Lower leg skin (tissue), 4 donors: ENCODE data around the gene RESP18. TPM values are rescaled to one million over a fixed set of nuclear protein-coding genes. Genes with fewer than 3 reads are reported as not detected.

Experiments
- DNase-seq, 2 donors: peaks; one replicate each; pipeline ENCODE4 v3.0.0-alpha.2; 2019; ENCODE audit warnings: low spot score in 2 of 2
- H3K4me3 ChIP-seq: fragments of 200-600 bp; sonication (generic); 2 replicates; pipeline ENCODE4 v1.5.1; 2017; ENCODE audit warnings: mild to moderate bottlenecking, low read depth; ENCODE audit not compliant: poor library complexity, severe bottlenecking
- POLR2A ChIP-seq, 2 donors: fragments of 450-650 bp; IDR thresholded peaks; one replicate each; pipeline ENCODE4 v1.6.1; 2016 to 2017; ENCODE audit warnings: antibody characterized with exemption in 2 of 2, mild to moderate bottlenecking in 1 of 2, moderate library complexity in 1 of 2
- WGBS, 2 donors: methylation state at CpG; one replicate each; pipeline ENCODE4 v1.1.5; 2018; 5-methylcytosine and 5-hydroxymethylcytosine counted together
- intact Hi-C: fragments of 100-400 bp; cut with DNase I; formaldehyde crosslinking; loops from one replicate; pipeline ENCODE4 v1.15.0; 2023; ENCODE audit warnings: low total_unique reads
- total RNA-seq, 4 donors: library from RNA; depleted of rRNA; stranded (reverse); fragments of >200 nt; gene quantifications; one replicate each; pipeline ENCODE4 v1.1.0, GENCODE V29; 2016
- TF ChIP-seq, protein P1 (sequence below), 3 donors: fragments of 450-650 bp; IDR thresholded peaks; one replicate each; pipeline ENCODE4 v1.5.1; 2016; ENCODE audit warnings: antibody characterized with exemption in 3 of 3, mild to moderate bottlenecking in 3 of 3, moderate library complexity in 2 of 3

Gene RESP18
- total RNA-seq, 4 donors from 2014 or later = not detected

DNA sequence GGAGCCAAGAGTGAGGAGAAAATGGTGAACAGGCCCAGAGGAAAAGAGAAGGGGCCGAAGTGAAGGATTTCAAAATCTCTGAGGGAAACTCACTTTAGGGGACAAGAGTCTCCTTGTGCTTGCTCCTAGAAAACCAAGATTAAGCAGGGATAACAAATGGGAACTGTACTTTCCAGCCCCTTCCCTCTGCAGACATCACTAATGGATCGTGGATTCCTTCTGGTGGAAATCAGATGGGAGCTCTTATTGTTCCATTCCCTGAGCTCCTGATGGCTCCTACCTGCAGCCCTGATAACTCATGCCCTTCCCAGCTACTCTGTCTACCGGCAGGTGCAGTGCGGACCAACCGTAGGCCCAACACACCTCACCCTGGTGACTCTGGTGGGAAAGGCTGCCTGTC, 20.6 kb upstream of the RESP18 start:
- no peak for DNase-seq
- no peak for TF ChIP-seq POLR2A (IDR thresholded peaks at IDR 0.05)
- TF ChIP-seq, protein P1, sequence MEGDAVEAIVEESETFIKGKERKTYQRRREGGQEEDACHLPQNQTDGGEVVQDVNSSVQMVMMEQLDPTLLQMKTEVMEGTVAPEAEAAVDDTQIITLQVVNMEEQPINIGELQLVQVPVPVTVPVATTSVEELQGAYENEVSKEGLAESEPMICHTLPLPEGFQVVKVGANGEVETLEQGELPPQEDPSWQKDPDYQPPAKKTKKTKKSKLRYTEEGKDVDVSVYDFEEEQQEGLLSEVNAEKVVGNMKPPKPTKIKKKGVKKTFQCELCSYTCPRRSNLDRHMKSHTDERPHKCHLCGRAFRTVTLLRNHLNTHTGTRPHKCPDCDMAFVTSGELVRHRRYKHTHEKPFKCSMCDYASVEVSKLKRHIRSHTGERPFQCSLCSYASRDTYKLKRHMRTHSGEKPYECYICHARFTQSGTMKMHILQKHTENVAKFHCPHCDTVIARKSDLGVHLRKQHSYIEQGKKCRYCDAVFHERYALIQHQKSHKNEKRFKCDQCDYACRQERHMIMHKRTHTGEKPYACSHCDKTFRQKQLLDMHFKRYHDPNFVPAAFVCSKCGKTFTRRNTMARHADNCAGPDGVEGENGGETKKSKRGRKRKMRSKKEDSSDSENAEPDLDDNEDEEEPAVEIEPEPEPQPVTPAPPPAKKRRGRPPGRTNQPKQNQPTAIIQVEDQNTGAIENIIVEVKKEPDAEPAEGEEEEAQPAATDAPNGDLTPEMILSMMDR (IDR thresholded peaks at IDR 0.05) = no peak
- WGBS, 2 donors = 75 to 82% methylated on average over 5 of the region's 5 CpGs
- intact Hi-C loops = no loop called here
- no peak overlapping the region for H3K4me3 ChIP-seq

DNA sequence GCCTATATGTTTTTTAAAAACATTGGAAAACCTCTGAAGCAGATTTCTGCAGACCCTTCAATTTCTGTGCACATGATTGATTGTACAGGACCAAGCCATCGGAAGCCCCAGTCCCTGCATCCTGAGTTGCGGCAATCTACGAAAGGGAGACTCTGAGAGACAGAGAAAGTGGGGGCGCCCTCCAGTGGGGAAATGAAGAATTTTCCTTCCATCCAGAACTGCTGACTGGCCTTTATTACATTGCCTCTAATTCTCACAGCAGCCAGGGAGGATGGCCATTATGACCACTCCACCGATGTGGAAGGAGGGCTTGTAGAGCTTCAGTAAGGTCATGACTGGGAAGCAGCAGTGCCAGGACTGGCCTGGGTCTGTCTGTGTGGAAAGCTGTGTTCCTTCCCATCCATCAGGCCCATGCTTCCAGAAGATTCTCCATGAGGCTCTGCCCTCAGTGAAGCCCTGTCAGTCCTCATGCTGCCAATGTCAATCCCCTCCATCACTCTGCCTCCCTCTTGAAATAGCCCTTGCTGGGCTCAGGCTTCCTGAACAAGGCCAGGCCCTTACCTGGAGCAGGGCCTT, 20.0 kb upstream of the RESP18 start:
- DNase-seq = peak; percentile 37 to 89
- 21% methylated on average over 5 of the region's 5 CpGs for WGBS, 2 donors
- TF ChIP-seq, protein P1 (IDR thresholded peaks at IDR 0.05) = no peak
- TF ChIP-seq POLR2A (IDR thresholded peaks at IDR 0.05) = no peak
- intact Hi-C loops = no loop called here
- H3K4me3 ChIP-seq = no peak overlapping the region

DNA sequence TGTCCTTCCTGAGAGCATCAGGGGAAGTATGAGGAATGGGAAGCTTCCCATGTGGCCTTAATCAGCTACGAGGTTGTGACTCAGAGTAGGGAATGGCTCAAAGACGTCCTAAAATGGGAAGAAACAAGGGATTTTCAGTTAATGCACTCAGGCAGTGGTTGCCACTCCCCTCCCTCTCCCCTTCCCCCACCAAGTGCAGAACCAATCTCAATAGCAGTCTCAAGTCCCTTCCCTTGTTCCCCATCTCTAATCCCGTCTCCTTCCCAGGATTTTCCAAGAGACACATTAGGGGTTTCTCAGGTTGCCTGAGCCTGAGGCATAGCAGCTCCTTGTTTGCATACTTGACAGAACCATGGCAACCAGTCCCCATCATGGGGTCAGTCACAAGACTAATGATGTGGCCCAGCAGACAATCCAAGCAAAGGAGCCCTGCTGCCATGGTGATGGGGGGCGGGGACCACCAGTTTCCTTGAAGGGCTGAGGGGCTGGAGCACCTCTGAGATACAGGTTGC, 18.2 kb upstream of the RESP18 start:
- H3K4me3 ChIP-seq = no peak overlapping the region
- WGBS, 2 donors = 47 to 53% methylated on average over 4 of the region's 4 CpGs
- DNase-seq = no peak
- TF ChIP-seq, protein P1 (IDR thresholded peaks at IDR 0.05) = no peak
- no peak for TF ChIP-seq POLR2A (IDR thresholded peaks at IDR 0.05)
- intact Hi-C loops = no loop called here

GRCh38 chr2:219350215-219350614, 17.7 kb upstream of the RESP18 start:
- intact Hi-C loops = no loop called here
- no peak for TF ChIP-seq POLR2A (IDR thresholded peaks at IDR 0.05)
- TF ChIP-seq, protein P1 (IDR thresholded peaks at IDR 0.05) = no peak
- no peak for DNase-seq
- WGBS, 2 donors = 69 to 77% methylated on average over 3 of the region's 3 CpGs
- H3K4me3 ChIP-seq = no peak overlapping the region

- 57 to 68% methylated on average over 6 of the region's 6 CpGs for WGBS, 2 donors
Observed at GRCh38 chr2:219344751-219345430, 12.3 kb upstream of the RESP18 start.

More at GRCh38 chr2:219344751-219345430, 12.3 kb upstream of the RESP18 start:
- intact Hi-C loops = no loop called here
- no peak overlapping the region for H3K4me3 ChIP-seq
- DNase-seq = peak; percentile 54 to 86
- TF ChIP-seq, protein P1 (IDR thresholded peaks at IDR 0.05) = no peak
- no peak for TF ChIP-seq POLR2A (IDR thresholded peaks at IDR 0.05)
